Measurements from ENCODE around the gene CNBD2. TPM values are rescaled to one million over a fixed set of nuclear protein-coding genes. Genes with fewer than 3 reads are reported as not detected.

Gene CNBD2
- total and polyA plus RNA-seq, 2 experiments from 2014 or later: 1.7 to 6.6 TPM

GRCh38 chr20:36035745-36036144 lies 67.4 kb downstream of the CNBD2 start:
- Histone ChIP-seq H3K79me2 (ENCODE audit: insufficient read depth) (no peaks in the 10 kb centered on the region), H3K4me3 (no peak overlapping the region), H3K9me2 (ENCODE audit: insufficient read depth) (no peaks in the 10 kb centered on the region), H3F3A (ENCODE audit: insufficient read depth) (0 out of 2 replicates have a peak, but pooled peaks cover 5% of the 10 kb centered on the region), H3K4me1 (ENCODE audit: insufficient read depth) (peaks cover 8% of the 10 kb centered on the region), H3K27ac (no peak overlapping the region), H3K4me2 (ENCODE audit: unreplicated experiment) (no peak overlapping the region), H3K9ac (no peak overlapping the region), H4K20me1 (ENCODE audit: insufficient read depth) (no peaks in the 10 kb centered on the region), H3K27me3 (replicated peaks; ENCODE audit: insufficient read depth) (no peaks in the 10 kb centered on the region), H3K36me3 (ENCODE audit: low read depth) (no peaks in the 10 kb centered on the region), H3K9me3 (ENCODE audit: low read depth) (no peaks in the 10 kb centered on the region), H2AFZ (no peak overlapping the region)
- TF ChIP-seq EZH2phosphoT487 (IDR thresholded peaks at IDR 0.05; ENCODE audit: insufficient read depth, low read depth) (no peak), EZH2 (IDR thresholded peaks at IDR 0.05; ENCODE audit: insufficient read depth, poor library complexity, severe bottlenecking) (no peak)
- DNase-seq: peak; percentile 51
- 3 to 14% methylated on average over 2 of the region's 2 CpGs for WGBS, 2 experiments (ENCODE audit: low coverage in 1 of 2, low lambda C conversion rate in 2 of 2, missing lambda C conversion rate in 2 of 2)
- in situ Hi-C loops (cut with MboI): no loop called here

- 95 to 99% methylated on average over 3 of the region's 3 CpGs for WGBS, 2 experiments (ENCODE audit: low coverage in 1 of 2, low lambda C conversion rate in 2 of 2, missing lambda C conversion rate in 2 of 2)
- DNase-seq: no peak
- no peaks in the 10 kb centered on the region for H3K27me3 ChIP-seq (replicated peaks; ENCODE audit: insufficient read depth)
- H4K20me1 ChIP-seq (ENCODE audit: insufficient read depth): no peaks in the 10 kb centered on the region
- in situ Hi-C loops (cut with MboI): no loop called here
- H3K27ac ChIP-seq: no peak overlapping the region
- no peak for TF ChIP-seq EZH2phosphoT487 (IDR thresholded peaks at IDR 0.05; ENCODE audit: insufficient read depth, low read depth)
- H3K4me3 ChIP-seq: no peak overlapping the region
- no peak overlapping the region for H2AFZ ChIP-seq
- H3K9me2 ChIP-seq (ENCODE audit: insufficient read depth): no peaks in the 10 kb centered on the region
- no peaks in the 10 kb centered on the region for H3K36me3 ChIP-seq (ENCODE audit: low read depth)
- H3K9ac ChIP-seq: no peak overlapping the region
- H3F3A ChIP-seq (ENCODE audit: insufficient read depth): 0 out of 2 replicates have a peak, but pooled peaks cover 5% of the 10 kb centered on the region
- no peaks in the 10 kb centered on the region for H3K79me2 ChIP-seq (ENCODE audit: insufficient read depth)
- no peaks in the 10 kb centered on the region for H3K9me3 ChIP-seq (ENCODE audit: low read depth)
- no peak overlapping the region for H3K4me2 ChIP-seq (ENCODE audit: unreplicated experiment)
- H3K4me1 ChIP-seq (ENCODE audit: insufficient read depth): peaks cover 8% of the 10 kb centered on the region
Measured at GRCh38 chr20:36036688-36037087, 68.3 kb downstream of the CNBD2 start.

- 92 to 93% methylated on average over 5 of the region's 5 CpGs for WGBS, 2 experiments (ENCODE audit: low coverage in 1 of 2, low lambda C conversion rate in 2 of 2, missing lambda C conversion rate in 2 of 2)
- in situ Hi-C loops (cut with MboI): no loop called here
- Histone ChIP-seq H3K4me1 (ENCODE audit: insufficient read depth) (peaks cover 7% of the 10 kb centered on the region), H3F3A (ENCODE audit: insufficient read depth) (peaks cover 10% of the 10 kb centered on the region; the same call in 1 of the 2 replicates), H3K79me2 (ENCODE audit: insufficient read depth) (peaks cover 35% of the 10 kb centered on the region), H4K20me1 (ENCODE audit: insufficient read depth) (peaks cover 17% of the 10 kb centered on the region; the same call in 1 of the 2 replicates), H3K27ac (no peak overlapping the region), H3K9me2 (ENCODE audit: insufficient read depth) (no peaks in the 10 kb centered on the region), H3K9me3 (ENCODE audit: low read depth) (no peaks in the 10 kb centered on the region), H3K4me3 (no peak overlapping the region), H3K4me2 (ENCODE audit: unreplicated experiment) (no peak overlapping the region), H3K9ac (no peak overlapping the region), H3K36me3 (ENCODE audit: low read depth) (no peaks in the 10 kb centered on the region; the same call in 1 of the 2 replicates), H2AFZ (no peak overlapping the region), H3K27me3 (replicated peaks; ENCODE audit: insufficient read depth) (no peaks in the 10 kb centered on the region)
- no peak for DNase-seq
- TF ChIP-seq EZH2phosphoT487 (IDR thresholded peaks at IDR 0.05; ENCODE audit: insufficient read depth, low read depth): no peak
- TF ChIP-seq EZH2 (IDR thresholded peaks at IDR 0.05; ENCODE audit: insufficient read depth, poor library complexity, severe bottlenecking): no peak
Measured at GRCh38 chr20:36040571-36040970, 72.2 kb downstream of the CNBD2 start.

DNA sequence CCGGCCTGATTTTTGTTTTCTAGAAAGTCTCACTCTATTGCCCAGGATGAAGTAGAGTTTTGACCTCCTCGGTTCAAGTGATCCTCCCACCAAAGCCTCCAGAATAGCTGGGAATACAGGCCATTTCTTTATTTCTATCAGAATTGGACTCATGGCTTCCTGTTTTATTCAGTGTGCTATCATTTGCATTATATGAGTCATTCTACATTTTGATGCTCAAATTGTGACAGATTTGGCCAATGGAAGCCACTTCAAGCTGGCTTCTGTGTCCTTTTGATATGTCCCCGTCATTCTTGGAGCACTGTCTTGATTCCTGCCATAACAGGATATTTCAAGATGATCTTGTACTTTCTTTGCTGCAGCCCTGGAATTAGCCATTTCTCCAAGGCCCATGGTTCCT lies 75.1 kb downstream of the CNBD2 start:
- no peaks in the 10 kb centered on the region for H3K9me2 ChIP-seq (ENCODE audit: insufficient read depth)

More for the DNA sequence above, 75.1 kb downstream of the CNBD2 start:
- in situ Hi-C loops (cut with MboI): no loop called here
- Histone ChIP-seq H3K36me3 (ENCODE audit: low read depth) (peaks cover 12% of the 10 kb centered on the region; the same call in 1 of the 2 replicates), H3K79me2 (ENCODE audit: insufficient read depth) (peaks cover 64% of the 10 kb centered on the region), H3F3A (ENCODE audit: insufficient read depth) (peaks cover 28% of the 10 kb centered on the region), H3K9me3 (ENCODE audit: low read depth) (no peaks in the 10 kb centered on the region), H3K27ac (no peak overlapping the region), H4K20me1 (ENCODE audit: insufficient read depth) (peaks cover 37% of the 10 kb centered on the region), H2AFZ (no peak overlapping the region), H3K27me3 (replicated peaks; ENCODE audit: insufficient read depth) (no peaks in the 10 kb centered on the region), H3K4me2 (ENCODE audit: unreplicated experiment) (no peak overlapping the region), H3K4me1 (ENCODE audit: insufficient read depth) (peaks cover 15% of the 10 kb centered on the region), H3K9ac (no peak overlapping the region), H3K4me3 (no peak overlapping the region)
- peak; percentile 7 for DNase-seq
- 55 to 62% methylated on average over 3 of the region's 3 CpGs for WGBS, 2 experiments (ENCODE audit: low coverage in 1 of 2, low lambda C conversion rate in 2 of 2, missing lambda C conversion rate in 2 of 2)
- TF ChIP-seq EZH2phosphoT487 (IDR thresholded peaks at IDR 0.05; ENCODE audit: insufficient read depth, low read depth) (no peak), EZH2 (IDR thresholded peaks at IDR 0.05; ENCODE audit: insufficient read depth, poor library complexity, severe bottlenecking) (no peak)

All from GM23248 (cell line).